ENCODE data around the gene DCANP1. TPM values are rescaled to one million over a fixed set of nuclear protein-coding genes. Genes with fewer than 3 reads are reported as not detected.

Gene DCANP1
- total and polyA plus RNA-seq, 9 of the 15 experiments (the other 6 are each of a cell fraction or from before 2014, with no cell fraction given) = not detected

DNA sequence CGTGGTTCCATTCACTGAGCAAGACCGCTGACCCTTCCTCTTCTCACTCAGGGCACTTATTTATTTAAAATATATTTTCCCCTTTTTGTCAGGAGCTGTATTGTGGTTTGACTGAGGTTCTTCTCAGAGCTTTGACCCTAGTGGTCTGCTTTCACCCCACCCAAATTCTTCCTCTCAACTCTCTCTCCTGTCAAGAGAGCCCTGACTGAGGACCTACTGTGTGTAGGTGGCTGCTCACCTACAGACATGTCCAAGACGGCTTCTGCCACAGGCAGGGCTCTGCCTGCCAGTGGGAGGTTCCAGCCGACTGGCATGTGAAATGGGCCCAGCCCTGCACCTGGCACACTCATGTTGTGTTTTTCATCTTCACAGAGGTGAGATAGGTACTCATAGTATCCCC is 5.2 kb downstream of the DCANP1 start:
- no peak for FAIRE-seq
- no peak overlapping the region for H3K9ac ChIP-seq (ENCODE audit: insufficient read depth in 1 of 2, low read depth in 2 of 2, low read length in 2 of 2)
- ChIA-PET POLR2A (interaction anchor here (1.4 kb wide), 1 partner anchor 17 kb away, joined by 4 read pairs; no protein-coding TSS in a partner anchor), CTCF (ENCODE audit: low intra/inter-chr PET ratio) (no interaction called here)
- intact Hi-C loops (cut with micrococcal nuclease) = no loop called here
- no peaks in the 10 kb centered on the region for H3K79me2 ChIP-seq (ENCODE audit: control insufficient read depth, insufficient read depth, low read length)
- no peak for ATAC-seq
- no peak overlapping the region for H3K4me2 ChIP-seq (ENCODE audit: insufficient read depth, low read length)
- TF ChIP-seq ETS2 (tag; IDR thresholded peaks at IDR 0.05; ENCODE audit: borderline replicate concordance, poor library complexity, severe bottlenecking) (no peak), CTBP1 (IDR thresholded peaks at IDR 0.05; ENCODE audit: borderline replicate concordance) (no peak), ZBTB5 (IDR thresholded peaks at IDR 0.05) (no peak), ELF2 (CRISPR knock-in tag; IDR thresholded peaks at IDR 0.05) (no peak), KDM5B (IDR thresholded peaks at IDR 0.05; ENCODE audit: insufficient replicate concordance, low read depth, low read length) (no peak), NFATC3 (IDR thresholded peaks at IDR 0.05) (no peak), JUND (IDR thresholded peaks at IDR 0.05; ENCODE audit: borderline replicate concordance, low read depth, low read length) (no peak), JUND (tag; IDR thresholded peaks at IDR 0.05; ENCODE audit: borderline replicate concordance, low read depth, low read length) (no peak), ATF4 (CRISPR knock-in tag; IDR thresholded peaks at IDR 0.05) (no peak), TGIF2 (CRISPR knock-in tag; IDR thresholded peaks at IDR 0.05) (no peak), ZKSCAN1 (IDR thresholded peaks at IDR 0.05; ENCODE audit: low read depth, low read length) (no peak), CXXC5 (CRISPR knock-in tag; IDR thresholded peaks at IDR 0.05) (no peak), CBFB (CRISPR knock-in tag; IDR thresholded peaks at IDR 0.05) (no peak), ZNF511 (CRISPR knock-in tag; IDR thresholded peaks at IDR 0.05) (no peak), MYBL2 (IDR thresholded peaks at IDR 0.05; ENCODE audit: low read depth) (no peak), MYBL2 (CRISPR knock-in tag; IDR thresholded peaks at IDR 0.05; ENCODE audit: borderline replicate concordance) (no peak), STAG1 (CRISPR knock-in tag; IDR thresholded peaks at IDR 0.05; ENCODE audit: borderline replicate concordance) (no peak), CREB1 (IDR thresholded peaks at IDR 0.05) (no peak), CREB1 (CRISPR knock-in tag; IDR thresholded peaks at IDR 0.05) (no peak), ZBTB12 (CRISPR knock-in tag; IDR thresholded peaks at IDR 0.05) (no peak)
- TF ChIP-seq, protein P1, sequence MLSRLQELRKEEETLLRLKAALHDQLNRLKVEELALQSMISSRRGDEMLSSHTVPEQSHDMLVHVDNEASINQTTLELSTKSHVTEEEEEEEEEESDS (CRISPR knock-in tag; IDR thresholded peaks at IDR 0.05) = no peak
- no peaks in the 10 kb centered on the region for H3K9me3 ChIP-seq (replicated peaks; ENCODE audit: control insufficient read depth, insufficient read depth, low read depth, low read length)
- H3K27me3 ChIP-seq (ENCODE audit: control insufficient read depth in 2 of 2, insufficient read depth in 2 of 2, low read length in 2 of 2) = no peaks in the 10 kb centered on the region
- H3K4me3 ChIP-seq = no peak overlapping the region
- H3K9me1 ChIP-seq (ENCODE audit: control insufficient read depth, insufficient read depth, low read length) = no peaks in the 10 kb centered on the region
- DNase-seq (ENCODE audit: extremely low read depth in 1 of 4, low spot score in 3 of 4) = no peak
- no TSS peak for BruUV-seq (replicated peaks)
- peaks cover 18 to 26% of the 10 kb centered on the region in 2 experiments for H3K4me1 ChIP-seq (replicated peaks in 1 of 2; ENCODE audit: control insufficient read depth in 2 of 2, insufficient read depth in 2 of 2, low read length in 2 of 2)
- no peaks in the 10 kb centered on the region for H3K36me3 ChIP-seq (ENCODE audit: control insufficient read depth, insufficient read depth, low read length)
- WGBS (ENCODE audit: insufficient coverage, low coverage, missing lambda C conversion rate) = 65% methylated on average over 4 of the region's 4 CpGs
- H2AFZ ChIP-seq (ENCODE audit: low read depth, low read length) = no peak overlapping the region
- in situ Hi-C loops (cut with MboI) = no loop called here
- H3K27ac ChIP-seq (ENCODE audit: extremely low read depth, low read depth, low read length) = no peak overlapping the region
- H4K20me1 ChIP-seq (replicated peaks; ENCODE audit: control insufficient read depth, insufficient read depth, low read length) = no peaks in the 10 kb centered on the region; the same call in 1 of the 2 replicates
